GM12878 (cell line): Measurements from ENCODE around the gene AGMAT. TPM values are rescaled to one million over a fixed set of nuclear protein-coding genes. Genes with fewer than 3 reads are reported as not detected.

ENCODE experiments used
- ATAC-seq: fragments of 200-7000 bp; cut with Tn5 transposase; 3 replicates; pipeline ENCODE4 v1.9.1; 2020; ENCODE audit warnings: mild to moderate bottlenecking, moderate library complexity
- BruUV-seq: library from RNA; stranded (reverse); fragments of 400-500 nt; replicated peaks from 2 replicates; lab custom pipeline; 2021; lab: Mats Ljungman, UMichigan
- CTCF ChIA-PET: fragments of 300-600 bp; sonication (Branson Sonifier 250); formaldehyde crosslinking; extraction: SDS; loops from one replicate; lab custom pipeline; 2021; ENCODE audit warnings: inconsistent platforms; lab: Yijun Ruan, JAX
- POLR2A ChIA-PET: fragments of 350-600 bp; formaldehyde crosslinking; extraction: SDS; loops from one replicate; lab custom pipeline; 2021; ENCODE audit warnings: inconsistent platforms; lab: Charles Lee
- RAD21 ChIA-PET: fragments of 300-600 bp; sonication (Branson Sonifier 250); formaldehyde crosslinking; loops from one replicate; lab custom pipeline; 2023; ENCODE audit warnings: antibody characterized with exemption; ENCODE audit not compliant: unreplicated experiment; lab: Charles Lee
- SMC1A ChIA-PET: fragments of 300-600 bp; sonication (Branson Sonifier 250); formaldehyde crosslinking; loops from one replicate; lab custom pipeline; 2023; ENCODE audit not compliant: unreplicated experiment, uncharacterized antibody; lab: Charles Lee
- DNase-seq: peaks from one replicate; pipeline ENCODE4 v3.0.0-alpha.2; 2011; ENCODE audit warnings: low read depth, low spot score
- FAIRE-seq: peaks from 3 replicates; lab custom pipeline; 2011; peaks lifted over from hg19 to GRCh38; lab: Jason Lieb, UNC
- H2AFZ ChIP-seq: 2 replicates; pipeline ENCODE4 v1.6.0; 2011; ENCODE audit warnings: low read depth, low read length, control low read depth; ENCODE audit not compliant: control insufficient read depth
- H3K27ac ChIP-seq: 2 replicates; pipeline ENCODE4 v1.5.1; 2011; ENCODE audit warnings: control low read depth; ENCODE audit not compliant: control insufficient read depth, insufficient read depth
- H3K27me3 ChIP-seq, 2 experiments: replicated peaks in 1 of 2; 2 replicates each; pipeline versions ENCODE4 v1.6.0 to v1.6.1; 2011; ENCODE audit warnings: low read length in 1 of 2; ENCODE audit not compliant: control insufficient read depth in 2 of 2, insufficient read depth in 2 of 2
- H3K36me3 ChIP-seq, 2 experiments: 2 replicates each; pipeline ENCODE4 v1.5.1; 2011; ENCODE audit warnings: low read length in 1 of 2; ENCODE audit not compliant: control insufficient read depth in 2 of 2, insufficient read depth in 2 of 2
- H3K4me1 ChIP-seq: 2 replicates; pipeline ENCODE4 v1.6.1; 2011; ENCODE audit warnings: mild to moderate bottlenecking, low read length, moderate library complexity, mixed read lengths; ENCODE audit not compliant: control insufficient read depth, insufficient read depth
- H3K4me2 ChIP-seq: 2 replicates; pipeline ENCODE4 v1.6.0; 2011; ENCODE audit warnings: control low read depth; ENCODE audit not compliant: control insufficient read depth, insufficient read depth
- H3K4me3 ChIP-seq: fragments of 200-600 bp; sonication (generic); 2 replicates; pipeline ENCODE4 v1.5.1; 2016
- H3K79me2 ChIP-seq: 2 replicates; pipeline ENCODE4 v1.6.0; 2011; ENCODE audit warnings: low read length; ENCODE audit not compliant: control insufficient read depth, insufficient read depth
- H3K9ac ChIP-seq: 2 replicates; pipeline ENCODE4 v1.8.0; 2011; ENCODE audit warnings: low read length, control low read depth, mixed read lengths; ENCODE audit not compliant: control insufficient read depth, insufficient read depth
- H3K9me3 ChIP-seq: replicated peaks from 3 replicates; pipeline ENCODE4 v1.5.1; 2011; ENCODE audit warnings: mild to moderate bottlenecking, low read length; ENCODE audit not compliant: control insufficient read depth, insufficient read depth
- H4K20me1 ChIP-seq: 2 replicates; pipeline ENCODE4 v1.6.0; 2011; ENCODE audit not compliant: control insufficient read depth, insufficient read depth
- CREB1 ChIP-seq: IDR thresholded peaks from 2 replicates; pipeline ENCODE4 v1.6.1; 2012; ENCODE audit warnings: low read depth, mild to moderate bottlenecking, inconsistent platforms
- ESRRA ChIP-seq: IDR thresholded peaks from 2 replicates; pipeline ENCODE4 v1.6.1; 2012; ENCODE audit warnings: mild to moderate bottlenecking, low read length, improper control_type of control experiment
- HCFC1 ChIP-seq: fragments of 150-350 bp; IDR thresholded peaks from 2 replicates; pipeline ENCODE4 v1.6.1; 2014; ENCODE audit warnings: low read length
- KAT2A ChIP-seq: conservative IDR thresholded peaks from 2 replicates; pipeline ENCODE4 v1.6.1; 2011; ENCODE audit warnings: low read depth, low read length; ENCODE audit not compliant: control insufficient read depth
- MTA2 ChIP-seq: fragments of 450-650 bp; IDR thresholded peaks from 2 replicates; pipeline ENCODE4 v1.6.1; 2016; ENCODE audit warnings: low read depth, mild to moderate bottlenecking, moderate library complexity
- MYC ChIP-seq: IDR thresholded peaks from 2 replicates; pipeline ENCODE4 v1.6.1; 2011; ENCODE audit warnings: mild to moderate bottlenecking, low read length, moderate library complexity, inconsistent platforms; ENCODE audit not compliant: insufficient read depth, insufficient replicate concordance, insufficient read length, severe bottlenecking
- NBN ChIP-seq: fragments of 450-650 bp; IDR thresholded peaks from 2 replicates; pipeline ENCODE4 v1.6.1; 2016
- NFXL1 ChIP-seq: fragments of 450-650 bp; IDR thresholded peaks from 2 replicates; pipeline ENCODE4 v1.6.1; 2017; ENCODE audit warnings: antibody characterized with exemption, mild to moderate bottlenecking, borderline replicate concordance
- RBBP5 ChIP-seq: fragments of 200-600 bp; sonication (generic); conservative IDR thresholded peaks from 2 replicates; pipeline ENCODE4 v1.6.1; 2016
- SIN3A ChIP-seq: IDR thresholded peaks from 2 replicates; pipeline ENCODE4 v1.6.1; 2012; ENCODE audit warnings: low read depth, low read length, improper control_type of control experiment
- SMARCA5 ChIP-seq: fragments of 450-650 bp; IDR thresholded peaks from 2 replicates; pipeline ENCODE4 v1.6.1; 2017; ENCODE audit warnings: mild to moderate bottlenecking
- YBX1 ChIP-seq: fragments of 450-650 bp; IDR thresholded peaks from 2 replicates; pipeline ENCODE4 v1.6.1; 2016; ENCODE audit warnings: antibody characterized with exemption
- WGBS: methylation state at CpG from one replicate; pipeline ENCODE4 v1.1.6; 2016; ENCODE audit warnings: low lambda C conversion rate; ENCODE audit not compliant: insufficient replicate concordance, insufficient coverage; ENCODE audit errors: missing lambda C conversion rate; 5-methylcytosine and 5-hydroxymethylcytosine counted together
- in situ Hi-C: fragments of 300-500 bp; cut with MboI; formaldehyde crosslinking; loops from 9 replicates; pipeline ENCODE4 v1.14.3; 2018; ENCODE audit warnings: mixed read lengths
- intact Hi-C: fragments of 100-400 bp; cut with micrococcal nuclease; formaldehyde crosslinking; loops from one replicate; pipeline ENCODE4 v1.14.2; 2022; ENCODE audit not compliant: unreplicated experiment
- polyA plus RNA-seq, 11 experiments: library from polyadenylated mRNA; depleted of rRNA in 4 of 11; unstranded in 6 of 11; stranded (reverse) in 5 of 11; fragments of >200 nt; fragmentation: Nextera tagmentation in 4 of 11; fragmentation: Illumina TruSeq in 1 of 11; extraction: Ambion mirVana in 4 of 11; extraction: Trizol in 1 of 11; gene quantifications; 1 replicate in 1 of 11; 2 replicates in 10 of 11; pipeline versions ENCODE4 v1.2.1 to v1.2.3, GENCODE V29; 2011 to 2016; ENCODE audit warnings: inconsistent platforms in 2 of 11, missing spikeins in 2 of 11, low read depth in 1 of 11
- total RNA-seq, 4 experiments: library from RNA; depleted of rRNA in 3 of 4; stranded (reverse); fragments of >200 nt in 3 of 4; fragmentation: Illumina TruSeq in 1 of 4; extraction: Trizol in 1 of 4; gene quantifications; 2 replicates each; pipeline versions ENCODE4 v1.2.1 to v1.2.3, GENCODE V29; 2013 to 2021

AGMAT gene
- total and polyA plus RNA-seq, 10 of the 15 experiments (the other 5 are each of a cell fraction or from before 2014, with no cell fraction given), result 0.47 to 7.9 (median 4.7) TPM

- DNase-seq, result no peak
- CTCF ChIA-PET, result no interaction called here
- no peaks in the 10 kb centered on the region for H3K9me3 ChIP-seq
- WGBS, result 98% methylated on average over 6 of the region's 6 CpGs
- FAIRE-seq, result no peak
- SMC1A ChIA-PET, result no interaction called here
- RAD21 ChIA-PET, result no interaction called here
- H3K27me3 ChIP-seq, result no peaks in the 10 kb centered on the region
- ATAC-seq, result no peak
- BruUV-seq, result no TSS peak
- no peak overlapping the region for H2AFZ ChIP-seq
- H3K4me3 ChIP-seq, result no peak overlapping the region
- in situ Hi-C loops, result no loop called here
- no peaks in the 10 kb centered on the region for H4K20me1 ChIP-seq
- peaks cover 0 to 28% of the 10 kb centered on the region in 2 experiments; a peak in 3 of 4 replicates for H3K36me3 ChIP-seq
- H3K4me2 ChIP-seq, result no peak overlapping the region
- TF ChIP-seq KAT2A (no peak), SMARCA5 (no peak), MYC (no peak), SIN3A (no peak), RBBP5 (no peak), YBX1 (no peak), NFXL1 (no peak), HCFC1 (no peak), CREB1 (no peak), MTA2 (no peak), NBN (no peak), ESRRA (no peak)
- TF ChIP-seq, all 136 proteins: peak for 0
- H3K79me2 ChIP-seq, result no peaks in the 10 kb centered on the region
- intact Hi-C loops, result no loop called here
- H3K9ac ChIP-seq, result no peak overlapping the region
- POLR2A ChIA-PET, result no interaction called here
- H3K4me1 ChIP-seq, result no peaks in the 10 kb centered on the region
- H3K27ac ChIP-seq, result no peak overlapping the region
Measured at GRCh38 chr1:15538771-15539170, 46.1 kb downstream of the AGMAT start.
